GDM1 (cell line): ENCODE measurements around the gene AVPI1.
"Not testable (repeated sequence)": the region's sequence is repeated elsewhere in the genome, so short reads cannot be mapped to it uniquely, and the experiment has no call there.

Source experiments
- DNase-seq: peaks from one replicate; lab custom pipeline; 2025; lab: John Stamatoyannopoulos, UW

AVPI1 gene

DNA sequence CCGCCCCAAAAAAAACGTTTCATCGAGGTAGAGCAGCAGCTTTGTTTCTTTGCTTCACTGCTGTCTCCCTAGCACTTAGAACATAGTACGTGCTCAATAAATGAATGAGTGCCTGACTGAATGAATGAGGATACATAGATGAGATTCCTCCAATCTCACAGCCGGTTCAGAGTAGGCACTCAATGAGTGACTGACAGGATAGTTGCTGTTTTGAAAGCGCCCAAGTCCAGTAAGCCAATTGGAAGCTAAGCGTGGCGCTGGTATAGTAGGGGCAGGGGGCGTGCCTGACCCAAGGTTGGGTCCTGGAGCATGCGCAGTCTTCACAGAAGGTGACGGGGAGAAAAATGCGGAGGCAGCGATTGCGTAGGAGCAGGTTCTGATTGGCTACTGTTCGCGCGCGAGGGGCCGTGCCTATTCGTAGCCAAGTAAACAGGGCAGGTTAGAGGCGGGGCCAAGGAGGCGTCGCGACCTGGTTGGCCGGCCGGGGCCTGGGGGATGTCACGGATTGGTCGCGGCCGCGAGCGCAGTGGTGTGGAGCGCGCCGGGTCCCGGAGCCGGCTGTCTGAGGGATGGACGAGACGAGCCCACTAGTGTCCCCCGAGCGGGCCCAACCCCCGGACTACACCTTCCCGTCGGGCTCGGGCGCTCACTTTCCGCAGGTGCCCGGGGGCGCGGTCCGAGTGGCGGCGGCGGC lies 46.7 kb downstream of the AVPI1 start, which contains the start of gene PI4K2A:
Gene PI4K2A, plus strand, starts transcription at position 498 of the 694 bp plus-strand sequence. Its CDS starts 72 bp downstream, at position 570.
- DNase-seq, result peak; percentile 98

DNA sequence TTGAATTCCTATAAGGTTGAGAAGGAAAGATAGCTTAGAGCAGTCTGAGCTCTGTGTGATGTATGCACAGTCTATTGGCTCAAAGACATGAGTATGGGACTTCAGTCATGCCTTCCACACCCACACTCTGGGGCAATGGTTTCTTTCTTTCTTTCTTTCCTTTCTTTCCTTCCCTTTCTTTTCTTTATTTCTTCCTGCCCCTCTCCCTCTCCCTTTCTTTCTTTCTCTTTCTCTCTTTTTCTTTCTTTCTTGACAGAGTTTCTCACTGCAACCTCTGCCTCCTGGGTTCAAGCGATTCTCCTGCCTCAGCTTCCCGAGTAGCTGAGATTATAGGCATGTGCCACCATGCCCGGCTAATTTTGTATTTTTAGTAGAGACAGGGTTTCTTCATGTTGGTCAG lies 48.0 kb downstream of the AVPI1 start:
- not testable (repeated sequence) for DNase-seq

DNA sequence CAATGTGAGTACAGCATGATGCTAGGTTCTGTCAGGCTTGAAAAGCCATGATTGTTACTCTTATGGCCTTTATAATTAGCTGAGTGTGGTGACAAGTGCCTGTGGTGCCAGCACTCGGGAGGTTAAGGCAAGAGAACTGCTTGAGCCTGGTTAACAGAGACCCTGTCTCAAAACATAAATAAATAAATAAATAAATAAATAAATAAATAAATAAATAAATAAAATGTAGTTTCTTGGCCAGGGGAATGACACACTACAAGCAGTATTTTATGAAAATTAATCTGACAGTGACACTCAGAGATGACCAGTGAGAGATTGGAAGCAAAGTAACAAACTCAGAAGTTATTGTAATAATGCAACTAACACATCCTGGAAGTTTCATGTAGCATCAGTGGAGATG lies 51.5 kb downstream of the AVPI1 start:
- no peak for DNase-seq

DNA sequence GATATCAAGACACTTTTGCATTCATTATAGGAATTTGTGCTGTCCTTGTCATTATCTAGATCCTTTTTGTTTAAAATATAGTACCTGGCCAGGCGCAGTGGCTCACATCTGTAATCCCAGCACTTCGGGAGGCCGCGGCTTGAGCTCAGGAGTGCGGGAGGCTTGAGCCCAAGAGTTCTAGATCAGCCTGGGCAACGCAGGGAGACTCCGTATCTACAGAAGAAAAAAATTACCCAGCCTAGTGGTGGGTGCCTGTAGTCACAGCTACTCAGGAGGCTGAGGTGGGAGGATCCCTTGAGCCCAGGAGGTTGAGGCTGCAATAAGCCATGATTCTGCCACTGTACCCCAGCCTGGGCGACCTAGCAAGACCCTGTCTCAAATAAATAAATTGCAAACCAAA lies 53.1 kb downstream of the AVPI1 start:
- no peak for DNase-seq

DNA sequence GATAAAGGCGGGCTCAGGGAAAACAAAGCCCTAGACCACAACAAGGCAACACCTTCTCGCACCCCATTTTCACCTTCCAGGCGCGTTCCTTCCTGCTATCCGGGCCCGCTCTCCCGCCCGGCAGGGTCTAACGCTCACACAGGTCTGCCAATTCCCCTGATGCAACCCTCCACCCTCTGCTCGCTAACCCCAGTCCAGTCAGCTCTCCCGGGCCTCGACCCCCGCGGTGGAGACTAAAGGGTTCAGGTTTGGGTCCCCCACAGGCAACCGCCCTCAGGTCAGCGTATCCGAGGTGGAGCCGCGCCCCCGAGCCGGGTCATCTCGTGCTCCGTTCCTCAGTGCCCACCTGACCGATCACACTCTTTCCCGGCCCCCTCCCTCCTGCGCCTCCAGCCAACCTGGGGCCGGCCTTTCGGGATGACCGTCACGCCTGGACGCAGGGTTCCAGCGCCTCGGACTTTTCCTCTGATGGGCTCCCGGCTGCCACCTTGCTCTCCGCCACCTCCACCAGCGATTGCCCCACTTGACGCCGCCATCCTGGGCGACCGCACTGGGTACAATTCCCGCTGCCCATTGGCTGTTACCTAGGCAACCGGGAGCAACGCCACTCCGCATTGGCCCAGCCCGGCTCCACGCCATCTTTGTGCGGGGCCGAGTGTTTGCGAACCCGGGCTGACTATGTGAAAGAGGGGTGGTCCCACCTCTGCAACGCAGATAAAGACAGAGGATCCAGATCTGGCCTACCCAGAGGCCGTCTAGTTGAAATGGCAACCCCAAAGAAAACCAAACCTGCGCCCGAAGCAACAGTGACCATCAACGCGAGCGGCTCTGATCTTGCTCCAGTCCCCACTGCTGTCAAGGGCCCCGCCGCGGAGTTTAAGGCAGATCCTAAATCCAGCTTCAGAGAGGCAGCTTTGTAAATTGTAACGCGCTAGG lies 53.8 kb downstream of the AVPI1 start, which contains the start of gene MORN4:
Gene MORN4, minus strand, starts transcription at position 552 of the 936 bp plus-strand sequence. CDS start 13,847 bp downstream, outside the sequence.
- DNase-seq, result peak; percentile 84

DNA sequence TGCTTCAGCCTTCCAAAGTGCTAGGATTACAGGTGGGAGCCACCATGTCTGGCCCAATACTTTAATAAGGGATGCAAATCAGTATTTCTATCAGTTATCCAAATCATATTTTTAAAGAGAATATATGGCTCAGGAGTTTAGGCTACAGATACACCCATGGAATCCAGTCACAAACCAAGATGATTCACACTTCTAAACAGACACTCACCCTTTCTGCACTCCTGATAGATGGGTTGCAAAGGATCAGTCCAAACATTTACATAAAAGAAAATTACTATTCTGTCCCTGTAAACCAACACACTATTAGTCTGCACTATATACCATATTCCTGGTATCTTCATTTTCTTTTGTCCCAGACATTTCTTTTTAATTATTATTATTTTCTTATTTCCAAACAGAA lies 55.9 kb downstream of the AVPI1 start:
- no peak for DNase-seq

DNA sequence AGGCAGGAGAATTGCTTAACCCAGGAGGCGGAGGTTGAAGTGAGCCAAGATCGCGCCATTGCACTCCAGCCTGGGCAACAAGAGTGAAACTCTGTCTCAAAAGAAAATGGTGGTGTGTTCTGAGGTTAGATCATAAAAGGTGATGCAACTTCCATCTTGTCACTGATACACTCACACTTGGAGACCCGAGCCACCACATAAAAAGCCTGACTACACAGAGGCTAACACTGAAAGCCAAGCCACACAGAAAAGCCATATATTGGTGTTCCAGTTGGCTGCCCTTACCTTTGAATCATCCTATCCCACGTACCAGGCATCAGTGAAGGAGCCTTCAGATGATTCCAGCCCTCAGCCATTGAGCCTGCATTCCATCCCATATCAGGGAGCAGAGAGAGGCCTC lies 57.8 kb downstream of the AVPI1 start:
- no peak for DNase-seq

DNA sequence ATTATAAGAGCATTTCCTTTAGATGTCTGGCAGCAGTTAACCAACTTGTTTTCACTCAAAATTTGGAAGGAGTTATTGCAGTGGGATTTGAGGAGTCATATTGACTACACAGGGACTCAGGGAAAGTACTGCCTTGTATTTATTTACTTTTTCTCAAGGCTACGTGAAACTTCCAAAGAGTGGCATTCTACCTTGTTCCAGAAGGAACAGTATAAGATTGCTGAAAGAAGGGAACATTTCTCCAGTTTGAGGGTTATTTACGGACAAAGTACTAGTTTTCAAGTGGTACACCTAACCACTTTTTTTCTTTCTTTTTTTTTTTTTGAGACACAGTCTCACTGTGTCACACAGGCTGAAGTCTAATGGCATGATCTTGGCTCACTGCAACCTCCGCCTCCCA lies 58.8 kb downstream of the AVPI1 start:
- no peak for DNase-seq

DNA sequence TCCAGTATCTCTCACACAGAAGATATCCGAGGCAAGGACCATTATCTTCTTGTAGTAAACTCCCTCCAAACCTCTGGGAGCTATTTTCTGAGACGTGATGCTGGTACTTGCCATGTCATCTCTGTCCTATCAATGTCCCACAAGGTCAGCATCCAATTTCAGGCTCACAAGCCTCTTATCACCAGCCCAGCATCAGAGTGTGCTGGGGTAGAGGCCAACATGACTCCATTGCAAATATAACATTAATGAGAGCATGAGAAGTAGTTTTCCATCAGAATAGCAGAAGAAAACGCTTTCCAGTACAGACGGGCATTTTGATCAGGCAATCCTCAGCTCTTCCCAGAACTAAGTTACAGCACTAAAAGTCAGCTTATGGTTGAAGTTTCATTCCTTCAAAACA lies 59.3 kb downstream of the AVPI1 start:
- no peak for DNase-seq
